SK-N-SH treated with all-trans-retinoic acid at 6 μM for 48 hours (cell line): ENCODE data around the gene SLC2A1.

Source experiments
- ATAC-seq: fragments of 200-7000 bp; cut with Tn5 transposase; 3 replicates; pipeline ENCODE4 v1.9.1; 2020; ENCODE audit warnings: mild to moderate bottlenecking, moderate library complexity
- ARNTL ChIP-seq: fragments of 450-650 bp; formaldehyde crosslinking; IDR thresholded peaks from 2 replicates; pipeline ENCODE4 v1.5.0; 2020; ENCODE audit warnings: low read depth, mild to moderate bottlenecking, moderate library complexity, borderline replicate concordance
- BACH2 ChIP-seq: fragments of 250-450 bp; sonication (Bioruptor Pico); IDR thresholded peaks from 2 replicates; pipeline ENCODE4 v1.9.0; 2021; ENCODE audit warnings: mild to moderate bottlenecking, borderline replicate concordance
- CSDC2 ChIP-seq: fragments of 250-450 bp; sonication (Bioruptor Pico); IDR thresholded peaks from 2 replicates; pipeline ENCODE4 v1.5.0; 2020; ENCODE audit warnings: mild to moderate bottlenecking, moderate library complexity
- ESRRG ChIP-seq: fragments of 250-450 bp; sonication (Bioruptor Pico); IDR thresholded peaks from 2 replicates; pipeline ENCODE4 v1.6.1; 2021; ENCODE audit warnings: mild to moderate bottlenecking
- GLIS3 ChIP-seq: fragments of 250-450 bp; sonication (Bioruptor Pico); IDR thresholded peaks from 2 replicates; pipeline ENCODE4 v1.5.0; 2020; ENCODE audit warnings: mild to moderate bottlenecking, moderate library complexity
- ISL1 ChIP-seq: fragments of 250-450 bp; sonication (Bioruptor Pico); IDR thresholded peaks from 2 replicates; pipeline ENCODE4 v2.1.2; 2022; ENCODE audit warnings: mild to moderate bottlenecking, moderate library complexity
- OSR1 ChIP-seq: fragments of 250-450 bp; sonication (Bioruptor Pico); IDR thresholded peaks from 2 replicates; pipeline ENCODE4 v1.8.0; 2022; ENCODE audit warnings: moderate library complexity, mild to moderate bottlenecking, inconsistent platforms
- PPARA ChIP-seq: fragments of 250-450 bp; sonication (Bioruptor Pico); IDR thresholded peaks from 2 replicates; pipeline ENCODE4 v1.5.0; 2020; ENCODE audit warnings: mild to moderate bottlenecking, borderline replicate concordance
- TCF4 ChIP-seq: fragments of 250-450 bp; sonication (Bioruptor Pico); IDR thresholded peaks from 2 replicates; pipeline ENCODE4 v1.8.0; 2021; ENCODE audit warnings: mild to moderate bottlenecking, moderate library complexity, borderline replicate concordance
- TOX ChIP-seq: fragments of 250-450 bp; sonication (Bioruptor Pico); IDR thresholded peaks from 2 replicates; pipeline ENCODE4 v1.8.0; 2021; ENCODE audit warnings: mild to moderate bottlenecking, moderate library complexity, borderline replicate concordance
- TSHZ2 ChIP-seq: fragments of 250-450 bp; sonication (Bioruptor Pico); IDR thresholded peaks from 2 replicates; pipeline ENCODE4 v1.5.0; 2020; ENCODE audit warnings: mild to moderate bottlenecking, moderate library complexity
- ZC3H10 ChIP-seq: fragments of 250-450 bp; sonication (Bioruptor Pico); IDR thresholded peaks from 2 replicates; pipeline ENCODE4 v1.5.1; 2021; ENCODE audit warnings: mild to moderate bottlenecking, moderate library complexity
- ZFP3 ChIP-seq: fragments of 250-450 bp; sonication (Bioruptor Pico); IDR thresholded peaks from 2 replicates; pipeline ENCODE4 v1.5.0; 2020; ENCODE audit warnings: mild to moderate bottlenecking, moderate library complexity
- ZFP30 ChIP-seq: fragments of 450-650 bp; formaldehyde crosslinking; IDR thresholded peaks from 2 replicates; pipeline ENCODE4 v1.5.0; 2022; ENCODE audit warnings: mild to moderate bottlenecking, moderate library complexity
- ZNF565 ChIP-seq: fragments of 450-650 bp; formaldehyde crosslinking; conservative IDR thresholded peaks from 2 replicates; pipeline ENCODE4 v1.5.0; 2020; ENCODE audit warnings: low read depth, mild to moderate bottlenecking, moderate library complexity
- ZNF70 ChIP-seq: fragments of 450-650 bp; formaldehyde crosslinking; IDR thresholded peaks from 2 replicates; pipeline ENCODE4 v1.5.0; 2020; ENCODE audit warnings: mild to moderate bottlenecking, moderate library complexity
- ZNF8 ChIP-seq: fragments of 450-650 bp; formaldehyde crosslinking; IDR thresholded peaks from 2 replicates; pipeline ENCODE4 v1.5.0; 2020; ENCODE audit warnings: mild to moderate bottlenecking, moderate library complexity
- TF ChIP-seq, protein P1 (sequence below): fragments of 250-450 bp; sonication (Bioruptor Pico); IDR thresholded peaks from 2 replicates; pipeline ENCODE4 v1.5.1; 2021; ENCODE audit warnings: mild to moderate bottlenecking, moderate library complexity
- TF ChIP-seq, protein P2 (sequence below): fragments of 250-450 bp; sonication (Bioruptor Pico); IDR thresholded peaks from 2 replicates; pipeline ENCODE4 v1.5.1; 2020; ENCODE audit warnings: low read depth, mild to moderate bottlenecking, moderate library complexity
- TF ChIP-seq, protein P3 (sequence below): fragments of 250-450 bp; sonication (Bioruptor Pico); IDR thresholded peaks from 2 replicates; pipeline ENCODE4 v1.8.0; 2021; ENCODE audit warnings: low read depth, mild to moderate bottlenecking, moderate library complexity, borderline replicate concordance

The SLC2A1 gene

DNA sequence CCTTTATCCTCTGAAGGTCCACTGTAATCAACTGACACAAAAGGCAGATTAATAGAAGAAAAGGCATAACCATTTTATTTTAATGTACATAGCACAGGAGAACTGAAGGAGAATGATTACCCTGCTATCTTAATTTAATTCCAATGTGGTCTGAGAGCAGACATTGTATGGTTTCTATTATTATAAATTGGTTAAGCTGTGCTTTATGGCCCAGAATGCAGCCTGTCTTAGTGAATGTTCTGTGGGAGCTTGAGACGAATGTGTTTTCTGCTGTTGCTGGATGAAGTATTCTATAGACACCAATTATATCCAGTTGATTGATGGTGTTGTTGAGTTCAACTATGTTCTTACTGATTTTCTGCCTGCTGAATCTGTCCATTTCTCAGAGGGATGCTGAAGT is 25.0 kb upstream of the SLC2A1 start:
- TF ChIP-seq OSR1 (CRISPR knock-in tag) (no peak), TCF4 (CRISPR knock-in tag) (peak; percentile 83), TSHZ2 (CRISPR knock-in tag) (peak; percentile 57; the same call in 1 of the 2 replicates), ZC3H10 (CRISPR knock-in tag) (peak; percentile 48; the same call in 1 of the 2 replicates)
- ATAC-seq = peak; percentile 80

GRCh38 chr1:42983253-42983652 is 24.6 kb upstream of the SLC2A1 start:
- TF ChIP-seq OSR1 (CRISPR knock-in tag) = no peak
- TF ChIP-seq ISL1 (CRISPR knock-in tag) = no peak; the same call in 1 of the 2 replicates
- ATAC-seq = peak; percentile 64

GRCh38 chr1:42982641-42983040 is 24.0 kb upstream of the SLC2A1 start:
- TF ChIP-seq BACH2 (CRISPR knock-in tag) = no peak
- no peak for TF ChIP-seq ZFP3 (CRISPR knock-in tag)
- TF ChIP-seq, protein P1, sequence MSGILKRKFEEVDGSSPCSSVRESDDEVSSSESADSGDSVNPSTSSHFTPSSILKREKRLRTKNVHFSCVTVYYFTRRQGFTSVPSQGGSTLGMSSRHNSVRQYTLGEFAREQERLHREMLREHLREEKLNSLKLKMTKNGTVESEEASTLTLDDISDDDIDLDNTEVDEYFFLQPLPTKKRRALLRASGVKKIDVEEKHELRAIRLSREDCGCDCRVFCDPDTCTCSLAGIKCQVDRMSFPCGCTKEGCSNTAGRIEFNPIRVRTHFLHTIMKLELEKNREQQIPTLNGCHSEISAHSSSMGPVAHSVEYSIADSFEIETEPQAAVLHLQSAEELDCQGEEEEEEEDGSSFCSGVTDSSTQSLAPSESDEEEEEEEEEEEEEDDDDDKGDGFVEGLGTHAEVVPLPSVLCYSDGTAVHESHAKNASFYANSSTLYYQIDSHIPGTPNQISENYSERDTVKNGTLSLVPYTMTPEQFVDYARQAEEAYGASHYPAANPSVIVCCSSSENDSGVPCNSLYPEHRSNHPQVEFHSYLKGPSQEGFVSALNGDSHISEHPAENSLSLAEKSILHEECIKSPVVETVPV (CRISPR knock-in tag) = no peak
- no peak for TF ChIP-seq TSHZ2 (CRISPR knock-in tag)
- no peak for TF ChIP-seq ZC3H10 (CRISPR knock-in tag)
- TF ChIP-seq TOX = no peak
- no peak for TF ChIP-seq ZNF8
- TF ChIP-seq ZNF70 (CRISPR knock-in tag) = no peak
- TF ChIP-seq ESRRG (CRISPR knock-in tag) = no peak
- TF ChIP-seq ZNF565 = no peak
- no peak for TF ChIP-seq ZFP30
- TF ChIP-seq ISL1 (CRISPR knock-in tag) = no peak
- TF ChIP-seq ARNTL (CRISPR knock-in tag) = no peak
- no peak for ATAC-seq

- ATAC-seq = no peak
- TF ChIP-seq ISL1 (CRISPR knock-in tag) (no peak), GLIS3 (CRISPR knock-in tag) (no peak), TCF4 (CRISPR knock-in tag) (no peak), ZFP3 (CRISPR knock-in tag) (no peak), TOX (no peak), OSR1 (CRISPR knock-in tag) (no peak), PPARA (CRISPR knock-in tag) (no peak), CSDC2 (CRISPR knock-in tag) (no peak)
- TF ChIP-seq, protein P2, sequence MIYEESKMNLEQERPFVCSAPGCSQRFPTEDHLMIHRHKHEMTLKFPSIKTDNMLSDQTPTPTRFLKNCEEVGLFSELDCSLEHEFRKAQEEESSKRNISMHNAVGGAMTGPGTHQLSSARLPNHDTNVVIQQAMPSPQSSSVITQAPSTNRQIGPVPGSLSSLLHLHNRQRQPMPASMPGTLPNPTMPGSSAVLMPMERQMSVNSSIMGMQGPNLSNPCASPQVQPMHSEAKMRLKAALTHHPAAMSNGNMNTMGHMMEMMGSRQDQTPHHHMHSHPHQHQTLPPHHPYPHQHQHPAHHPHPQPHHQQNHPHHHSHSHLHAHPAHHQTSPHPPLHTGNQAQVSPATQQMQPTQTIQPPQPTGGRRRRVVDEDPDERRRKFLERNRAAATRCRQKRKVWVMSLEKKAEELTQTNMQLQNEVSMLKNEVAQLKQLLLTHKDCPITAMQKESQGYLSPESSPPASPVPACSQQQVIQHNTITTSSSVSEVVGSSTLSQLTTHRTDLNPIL (CRISPR knock-in tag) = no peak
- TF ChIP-seq, protein P3, sequence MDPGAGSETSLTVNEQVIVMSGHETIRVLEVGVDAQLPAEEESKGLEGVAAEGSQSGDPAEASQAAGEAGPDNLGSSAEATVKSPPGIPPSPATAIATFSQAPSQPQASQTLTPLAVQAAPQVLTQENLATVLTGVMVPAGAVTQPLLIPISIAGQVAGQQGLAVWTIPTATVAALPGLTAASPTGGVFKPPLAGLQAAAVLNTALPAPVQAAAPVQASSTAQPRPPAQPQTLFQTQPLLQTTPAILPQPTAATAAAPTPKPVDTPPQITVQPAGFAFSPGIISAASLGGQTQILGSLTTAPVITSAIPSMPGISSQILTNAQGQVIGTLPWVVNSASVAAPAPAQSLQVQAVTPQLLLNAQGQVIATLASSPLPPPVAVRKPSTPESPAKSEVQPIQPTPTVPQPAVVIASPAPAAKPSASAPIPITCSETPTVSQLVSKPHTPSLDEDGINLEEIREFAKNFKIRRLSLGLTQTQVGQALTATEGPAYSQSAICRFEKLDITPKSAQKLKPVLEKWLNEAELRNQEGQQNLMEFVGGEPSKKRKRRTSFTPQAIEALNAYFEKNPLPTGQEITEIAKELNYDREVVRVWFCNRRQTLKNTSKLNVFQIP (CRISPR knock-in tag) = no peak
Measured at GRCh38 chr1:42981871-42982270, 23.2 kb upstream of the SLC2A1 start.
